ENCODE data around the gene NLGN1.

The NLGN1 gene

DNA sequence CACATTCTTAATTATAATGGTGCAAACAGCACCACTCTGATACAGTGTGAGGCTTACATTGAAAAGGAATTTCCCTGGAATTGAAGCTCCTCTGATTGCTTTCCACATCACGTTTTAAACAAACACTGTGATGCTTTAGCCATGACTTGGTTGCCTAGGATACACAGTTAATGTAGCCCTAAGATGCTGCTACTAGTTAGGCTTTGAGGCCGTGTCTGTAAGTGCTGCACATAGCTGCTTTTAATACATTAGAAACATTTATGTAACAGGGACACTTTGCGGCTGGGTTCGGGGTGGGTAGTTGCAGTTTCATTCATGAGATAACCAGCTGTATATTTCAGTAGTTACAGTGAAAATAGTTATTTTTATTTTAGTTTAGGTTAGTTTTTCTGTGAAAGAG, 334.7 kb downstream of the NLGN1 start:
- no peak for DNase-seq

GRCh38 chr3:173733029-173733652, 335.6 kb downstream of the NLGN1 start:
- DNase-seq = no peak

DNA sequence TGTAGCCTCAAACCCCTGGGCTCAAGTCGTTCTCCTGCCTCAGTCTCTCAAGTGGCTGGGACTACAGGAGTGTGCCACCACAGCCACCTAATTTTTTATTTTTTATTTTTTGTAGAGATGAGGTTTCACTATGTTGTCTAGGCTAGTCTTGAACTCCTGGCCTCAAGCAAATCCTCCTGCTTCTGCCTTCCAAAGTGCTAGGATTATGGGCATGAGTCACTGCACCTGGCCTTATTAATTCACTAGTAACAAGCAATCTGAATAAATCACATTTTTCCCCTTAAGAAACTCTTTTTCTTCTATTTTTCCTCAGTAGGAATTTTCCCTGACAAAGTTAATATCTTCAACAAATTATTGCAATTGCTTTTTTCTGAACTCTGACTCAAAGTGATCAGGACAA, 336.9 kb downstream of the NLGN1 start:
- no peak for DNase-seq

DNA sequence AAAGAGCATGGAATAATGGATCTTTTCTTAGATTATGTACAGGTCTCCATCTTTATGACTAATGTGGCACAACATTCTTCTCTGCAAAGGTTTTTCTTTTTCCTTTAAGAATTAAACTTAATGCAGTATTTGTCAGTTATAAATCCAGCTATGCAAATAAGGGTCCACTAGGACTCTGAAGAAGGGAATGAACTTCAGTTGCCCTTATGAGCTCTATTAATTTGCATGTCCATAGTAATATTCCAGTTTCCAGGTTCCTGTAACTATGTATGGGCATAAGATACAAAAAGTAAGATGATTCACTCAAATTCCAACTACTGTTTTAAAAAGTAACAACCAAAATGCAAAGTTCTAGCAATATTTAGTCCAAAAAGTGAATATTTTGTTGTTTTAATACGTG, 337.4 kb downstream of the NLGN1 start:
- no peak for DNase-seq

DNA sequence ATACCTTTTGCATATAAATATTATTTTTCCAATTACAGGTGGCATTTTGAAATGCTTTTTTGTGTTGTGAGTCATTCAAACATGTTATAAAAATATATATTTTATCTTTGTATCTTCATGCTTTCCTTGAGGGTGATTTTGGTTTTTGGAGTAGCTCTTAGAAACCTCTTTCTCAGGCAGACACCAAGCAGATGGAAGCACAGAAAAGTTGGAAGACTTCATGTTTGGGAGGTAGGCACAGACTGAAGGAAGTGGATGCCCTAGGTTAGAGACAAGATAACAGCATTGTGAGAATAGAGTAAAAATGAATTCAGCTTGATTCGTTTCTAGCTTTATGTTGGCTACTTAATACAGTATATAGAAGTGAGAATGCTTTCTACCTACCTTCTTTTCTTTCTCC, 338.3 kb downstream of the NLGN1 start:
- DNase-seq = no peak

DNA sequence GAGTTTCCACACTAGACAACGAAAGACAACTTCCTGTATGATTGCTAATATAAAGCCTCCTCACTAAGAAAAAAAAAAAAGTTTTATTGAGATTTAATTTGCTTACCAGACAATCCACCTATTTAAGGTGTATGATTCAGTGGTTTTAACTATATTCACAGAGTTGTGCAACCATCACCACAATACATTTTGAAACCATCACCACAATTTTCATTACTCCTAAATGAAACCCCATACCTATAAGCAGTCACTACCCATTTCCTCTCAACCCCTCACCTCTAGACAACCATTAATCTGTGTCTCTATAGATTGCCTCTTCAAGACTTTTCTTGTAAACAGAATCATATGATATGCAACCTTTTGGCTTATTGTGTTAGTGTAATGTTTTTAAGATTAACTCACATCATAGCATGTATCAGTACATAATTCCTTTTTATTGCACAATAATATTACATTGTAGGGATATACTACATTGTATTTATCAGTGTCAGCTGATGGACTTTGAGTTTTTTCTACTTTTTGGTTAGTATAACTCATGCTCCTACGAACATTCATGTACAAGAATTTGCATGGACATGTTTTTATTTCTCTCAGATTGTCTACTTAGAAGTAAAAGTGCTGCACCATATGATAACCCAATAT, 339.7 kb downstream of the NLGN1 start:
- DNase-seq = no peak

GRCh38 chr3:173739726-173740125, 342.2 kb downstream of the NLGN1 start:
- DNase-seq = no peak

- DNase-seq = no peak
Observed at GRCh38 chr3:173742491-173742890, 344.9 kb downstream of the NLGN1 start.

DNA sequence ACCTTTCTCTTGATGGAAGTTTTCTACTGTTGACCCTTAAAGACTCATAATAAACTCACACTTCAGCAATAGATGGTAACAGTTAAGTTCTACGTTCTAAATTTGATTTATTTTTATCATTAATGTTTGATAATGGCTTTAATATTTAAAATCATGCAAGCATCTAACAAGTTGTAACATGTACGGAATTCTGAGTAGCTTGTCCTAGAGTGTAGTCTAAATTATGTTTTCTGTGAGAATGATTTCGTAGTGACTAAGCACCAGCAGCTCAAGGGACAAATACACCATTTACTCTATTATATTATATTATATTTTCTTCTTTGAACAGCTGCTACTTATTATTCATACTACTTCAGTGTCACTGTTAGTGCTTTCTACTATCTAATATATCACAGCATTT, 345.6 kb downstream of the NLGN1 start:
- DNase-seq = no peak

DNA sequence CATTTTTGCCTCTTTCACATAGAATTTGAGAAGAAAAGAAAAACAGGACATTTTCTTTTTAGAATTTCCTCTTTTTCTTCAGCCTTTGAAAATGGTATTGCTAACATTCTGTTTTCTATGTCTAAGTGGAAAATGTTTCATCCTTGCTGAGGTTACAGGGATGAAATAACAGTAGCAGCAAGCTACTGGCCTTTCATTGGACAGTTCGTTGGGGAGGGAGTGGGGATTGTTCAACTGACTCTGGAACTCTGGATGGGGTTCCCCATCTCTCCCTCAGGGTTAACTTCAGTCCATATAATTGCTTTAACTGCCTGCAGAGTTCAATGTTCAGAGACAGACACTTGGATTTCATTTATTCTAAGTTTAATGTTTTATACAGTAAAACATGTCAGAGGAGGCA, 346.0 kb downstream of the NLGN1 start:
- DNase-seq = no peak

DNA sequence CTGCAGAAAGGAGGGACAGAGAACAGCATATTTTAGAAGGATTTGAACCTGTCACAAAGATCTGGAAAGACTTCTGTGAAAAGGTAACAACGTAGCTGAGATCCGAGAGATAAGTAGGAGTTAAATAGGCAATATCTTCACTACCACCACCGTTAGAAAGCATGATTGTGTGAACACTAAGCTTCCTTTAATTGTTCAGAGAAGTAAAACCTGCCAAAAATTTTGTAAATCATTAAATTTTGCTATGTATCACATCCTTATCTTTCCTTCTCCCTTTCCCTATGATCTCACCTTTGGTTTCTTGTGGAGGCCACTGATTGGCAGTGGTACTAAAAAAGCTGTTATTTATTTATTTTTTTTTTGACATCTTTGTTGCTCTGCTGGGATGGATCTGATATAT, 346.9 kb downstream of the NLGN1 start:
- no peak for DNase-seq

- no peak for DNase-seq
Observed at GRCh38 chr3:173744895-173745294, 347.4 kb downstream of the NLGN1 start.

- DNase-seq = no peak
Observed at GRCh38 chr3:173745952-173746682, 348.6 kb downstream of the NLGN1 start.

DNA sequence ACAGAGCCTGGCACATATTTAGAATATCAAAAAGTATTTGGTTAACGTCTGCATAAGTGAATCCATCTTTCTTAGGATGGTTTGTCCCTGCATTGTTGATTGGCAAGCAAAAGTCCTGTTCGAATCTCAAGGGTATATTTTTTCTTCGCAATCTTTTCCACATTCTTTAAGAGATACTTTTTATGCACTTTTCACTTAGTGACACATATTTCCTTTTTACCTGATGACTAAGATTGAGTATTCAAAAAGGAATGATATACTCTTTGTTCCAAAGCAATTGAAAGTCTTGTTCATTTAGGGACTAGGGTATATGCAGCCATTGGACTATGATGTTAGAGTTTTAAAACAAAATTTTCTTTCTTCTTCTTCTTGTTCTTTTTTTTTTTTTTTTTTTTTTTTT, 349.9 kb downstream of the NLGN1 start:
- DNase-seq = no peak

- no peak for DNase-seq
Observed at GRCh38 chr3:173748105-173748504, 350.6 kb downstream of the NLGN1 start.

DNA sequence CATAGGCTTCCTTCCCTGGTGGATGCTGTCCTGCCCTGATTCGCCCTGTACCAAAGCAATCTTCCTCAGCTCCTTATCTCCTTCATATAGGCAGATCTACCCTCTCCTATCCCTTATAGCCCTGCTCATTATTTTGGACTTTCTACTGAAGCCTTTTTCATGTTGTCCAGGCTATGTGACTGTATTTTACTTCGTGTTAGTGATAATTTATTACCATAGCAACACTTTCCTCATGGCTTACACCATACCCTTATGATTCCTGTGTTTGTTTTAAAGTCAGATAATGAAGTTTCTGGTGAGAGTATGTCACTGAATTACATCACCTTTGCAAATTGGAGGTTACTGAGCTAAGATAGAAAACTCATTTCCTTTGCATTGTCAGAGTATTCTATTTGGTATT, 352.6 kb downstream of the NLGN1 start:
- DNase-seq = no peak

- DNase-seq = no peak
Observed at GRCh38 chr3:173750591-173750990, 353.0 kb downstream of the NLGN1 start.

- no peak for DNase-seq
Observed at GRCh38 chr3:173753593-173753992, 356.0 kb downstream of the NLGN1 start.

- DNase-seq = no peak
Observed at GRCh38 chr3:173755161-173755560, 357.6 kb downstream of the NLGN1 start.

GRCh38 chr3:173761161-173761560, 363.6 kb downstream of the NLGN1 start:
- no peak for DNase-seq

GRCh38 chr3:173762501-173762900, 365.0 kb downstream of the NLGN1 start:
- DNase-seq = no peak

DNA sequence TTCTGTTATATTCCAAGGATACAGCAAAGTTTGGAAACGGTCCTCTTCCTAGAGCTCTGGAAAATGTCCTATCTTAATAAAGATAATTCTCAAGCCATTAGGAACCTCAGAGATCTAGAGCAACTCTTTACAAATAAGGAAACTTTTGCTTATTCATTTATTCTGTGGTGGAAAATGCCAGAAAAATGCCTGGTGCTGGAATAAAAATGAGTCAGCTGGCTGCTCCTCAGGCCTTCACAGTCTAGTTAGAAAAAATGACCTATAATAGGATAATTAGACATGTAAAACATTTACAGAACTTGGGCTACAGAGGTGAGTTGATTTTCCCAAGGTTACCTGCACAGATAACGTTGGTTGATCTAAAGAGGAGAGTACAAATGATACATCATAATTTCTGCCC, 372.5 kb downstream of the NLGN1 start:
- no peak for DNase-seq

DNA sequence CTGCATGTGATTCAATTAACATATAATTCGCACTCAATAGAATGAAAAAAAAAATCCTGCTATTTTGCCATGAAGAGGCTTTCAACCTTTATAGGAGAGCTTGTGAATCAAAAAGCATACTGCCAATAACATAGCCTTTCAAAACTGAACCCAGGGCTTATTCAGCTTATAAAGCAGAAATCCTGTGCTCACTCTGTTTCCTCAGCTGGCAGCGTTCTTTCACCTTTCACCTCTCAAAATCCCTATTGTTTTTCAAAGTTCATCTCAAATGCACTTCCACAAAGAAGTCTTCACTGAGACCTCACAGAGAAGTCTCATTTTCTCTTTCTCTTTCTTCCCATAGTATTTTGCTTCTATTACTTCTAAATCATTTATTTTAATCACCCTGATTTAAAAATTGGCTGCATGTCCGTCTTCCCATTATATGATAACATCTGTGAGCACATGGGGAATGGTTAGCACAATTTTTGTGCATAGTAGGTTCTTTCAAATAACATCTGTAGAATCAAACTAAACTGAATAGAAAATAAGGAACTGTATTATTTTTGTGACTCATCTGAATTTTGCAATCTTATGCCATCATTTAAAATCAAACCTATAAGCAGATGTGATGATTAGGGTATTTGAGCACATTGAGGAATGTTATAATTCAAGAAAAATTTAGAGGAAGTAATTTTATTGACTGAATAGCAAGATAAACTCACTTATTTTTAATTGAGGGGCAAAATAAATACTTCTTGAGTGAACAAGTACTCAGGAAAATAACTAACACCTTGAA, 373.4 kb downstream of the NLGN1 start:
- no peak for DNase-seq

DNA sequence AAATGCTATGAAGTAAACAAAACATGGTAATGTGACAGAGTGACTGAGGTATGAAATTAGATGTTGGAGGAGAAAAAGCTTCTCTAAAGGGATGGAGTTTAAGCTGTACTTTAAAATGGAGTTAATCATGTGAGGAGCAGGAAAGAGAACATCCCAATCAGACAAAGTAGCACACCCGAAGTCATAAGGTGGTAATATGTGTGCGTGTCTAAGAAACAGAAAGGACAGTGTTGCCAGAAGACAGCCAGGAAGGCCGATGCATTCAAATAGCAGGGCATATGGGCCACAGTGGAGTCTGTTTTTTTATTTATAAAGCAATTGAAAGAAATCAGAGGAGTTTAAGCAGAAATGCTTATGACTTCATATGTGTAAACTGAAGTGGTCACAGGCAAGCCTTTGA, 376.3 kb downstream of the NLGN1 start:
- no peak for DNase-seq
